CD4-positive, alpha-beta T cell treated with Interleukin-10 for 1 hour (primary cell): ENCODE results near the gene EPB41.

Experiments
- DNase-seq: peaks from one replicate; pipeline ENCODE4 v3.0.0-alpha.2; 2020

EPB41 gene

DNA sequence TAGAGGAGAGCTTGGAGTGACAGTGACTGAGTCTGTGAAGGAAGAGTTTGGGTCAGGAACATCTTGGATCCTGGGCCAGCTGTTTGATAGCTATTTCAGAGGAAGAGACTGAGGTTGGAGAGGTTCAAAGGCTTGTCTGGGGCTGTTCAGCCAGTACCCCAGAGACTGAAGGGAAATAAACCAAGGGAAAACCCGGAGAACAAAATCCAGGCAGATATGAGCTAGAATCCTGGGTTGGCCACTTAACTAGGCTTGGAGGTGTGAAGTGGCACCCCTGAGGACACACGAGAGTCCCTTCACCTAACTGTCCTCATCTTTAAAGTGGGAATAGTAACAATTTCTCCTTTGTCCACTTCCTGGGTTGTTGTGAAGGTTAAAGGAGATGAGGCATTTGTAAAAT, 23.1 kb upstream of the EPB41 start:
- DNase-seq = no peak

DNA sequence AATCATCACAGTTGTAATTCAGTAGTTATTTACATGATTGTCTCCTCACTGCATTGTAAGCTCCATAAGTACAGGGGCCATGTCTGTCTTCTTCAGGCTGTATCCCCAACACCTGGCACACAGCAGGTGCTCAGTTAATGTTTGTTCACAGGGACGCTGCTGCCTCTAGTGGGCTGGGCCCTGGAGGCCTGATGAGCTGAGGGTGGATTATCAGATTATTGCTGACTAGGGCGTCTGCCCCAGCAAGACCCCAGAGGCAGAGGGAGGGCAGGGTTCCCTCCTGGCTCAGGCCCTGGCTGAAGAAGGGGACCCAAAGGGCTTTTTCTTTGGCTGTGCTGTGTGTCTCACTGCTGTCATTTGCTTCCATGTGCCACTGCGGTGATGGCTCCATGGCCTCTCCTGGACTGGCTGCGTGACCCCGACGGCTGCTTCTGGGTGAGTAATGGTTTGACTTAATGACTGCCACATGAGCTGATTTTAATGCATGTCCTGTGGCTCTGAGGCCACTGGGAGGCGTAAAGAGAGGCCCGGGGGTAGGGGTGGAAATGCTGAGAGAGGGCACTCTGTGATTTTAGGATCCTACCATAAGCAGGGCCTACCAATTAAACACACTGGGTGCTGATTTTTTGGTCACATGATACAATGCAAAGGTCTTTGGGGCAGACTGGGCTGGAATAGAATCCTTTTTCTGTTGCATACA, 20.8 kb upstream of the EPB41 start:
- DNase-seq = peak; percentile 39

DNA sequence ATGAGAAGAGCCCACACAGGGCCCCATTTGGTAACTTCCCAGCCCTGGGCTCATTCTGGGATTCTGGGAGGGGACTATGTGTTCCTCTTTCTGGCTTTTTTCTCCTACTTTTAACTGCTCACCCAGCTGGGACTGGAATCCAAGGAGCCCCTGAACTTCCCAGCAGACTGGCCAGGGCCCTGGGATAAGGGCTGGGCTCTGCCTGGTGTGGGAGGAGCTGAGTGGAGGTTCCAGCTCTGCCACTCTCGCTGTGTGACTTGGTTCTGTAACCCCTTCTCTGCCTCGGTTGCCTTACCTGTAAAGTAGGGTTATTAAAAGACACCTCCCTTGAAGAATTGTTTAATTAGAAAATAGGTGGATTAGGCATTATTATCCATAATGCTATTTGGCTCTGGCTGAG, 19.6 kb upstream of the EPB41 start:
- DNase-seq = no peak

DNA sequence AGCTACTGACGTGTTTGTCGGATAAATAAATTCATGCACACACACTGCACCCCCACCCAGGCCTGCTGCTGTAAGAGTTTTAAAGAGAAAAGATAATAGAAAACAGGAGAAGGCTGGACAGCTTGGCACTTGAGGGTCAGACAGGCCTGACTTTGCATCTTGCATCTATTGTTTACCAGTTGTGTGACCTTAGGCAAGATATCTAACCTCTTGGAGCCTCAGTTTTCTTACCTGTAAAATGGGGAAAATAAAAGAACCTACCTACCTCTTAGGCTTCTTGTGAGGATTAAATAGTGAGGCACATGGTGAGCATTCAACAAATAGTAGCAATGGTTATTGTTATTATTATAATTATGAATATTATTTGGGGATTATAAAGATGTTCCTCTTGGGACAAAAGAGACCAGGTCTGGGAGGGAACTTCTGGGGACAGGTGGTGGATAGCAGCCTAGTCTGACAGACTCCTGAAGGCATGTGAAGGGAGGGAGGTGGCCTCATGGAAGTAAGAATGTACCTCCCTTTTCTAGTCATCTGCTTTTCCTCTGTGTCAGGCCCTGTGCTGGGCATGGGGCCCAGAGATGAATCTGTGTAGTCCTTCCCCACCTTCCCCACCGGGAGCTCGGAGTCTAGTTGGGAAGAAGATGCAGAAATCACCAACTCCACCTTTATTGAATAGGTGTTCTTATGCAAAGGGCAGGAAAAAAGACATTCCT, 18.3 kb upstream of the EPB41 start:
- no peak for DNase-seq

DNA sequence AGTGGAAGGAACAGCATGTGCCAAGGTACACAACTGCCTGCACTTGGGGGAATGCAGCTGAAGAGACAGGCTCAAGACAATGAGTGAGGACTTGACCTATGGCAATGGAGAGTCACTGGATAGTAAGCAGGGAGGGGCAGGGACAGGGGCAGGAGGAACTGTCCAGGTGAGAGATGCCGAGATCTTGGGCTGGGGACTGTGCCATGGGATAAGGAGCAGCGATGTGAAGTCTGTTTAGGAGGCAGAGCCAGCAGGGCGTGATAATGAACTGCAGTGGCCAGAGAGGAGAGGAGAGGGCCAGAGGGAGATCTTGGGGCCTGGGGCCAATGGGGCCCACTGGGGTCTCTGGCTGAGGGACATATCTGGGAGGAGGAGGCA, 17.8 kb upstream of the EPB41 start:
- no peak for DNase-seq

DNA sequence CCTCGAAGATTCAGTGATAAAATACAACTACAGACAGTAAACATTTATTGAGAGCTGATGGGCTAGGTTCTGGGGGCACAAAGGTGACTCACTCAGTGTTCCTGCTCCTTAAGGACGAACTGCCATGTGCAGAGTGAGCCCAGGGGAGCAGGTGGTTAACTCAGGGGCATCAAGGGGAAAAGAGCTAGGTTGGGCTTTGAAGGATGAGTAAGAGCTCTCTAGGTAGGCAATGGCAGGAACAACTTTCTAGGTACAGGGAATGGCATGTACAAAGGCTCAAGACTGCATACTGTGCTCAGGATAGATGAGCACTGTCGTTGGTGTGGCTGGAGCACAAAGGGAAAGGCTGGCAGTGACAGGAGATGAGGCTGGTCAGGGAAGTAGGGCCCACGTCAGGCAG, 16.6 kb upstream of the EPB41 start:
- no peak for DNase-seq

DNA sequence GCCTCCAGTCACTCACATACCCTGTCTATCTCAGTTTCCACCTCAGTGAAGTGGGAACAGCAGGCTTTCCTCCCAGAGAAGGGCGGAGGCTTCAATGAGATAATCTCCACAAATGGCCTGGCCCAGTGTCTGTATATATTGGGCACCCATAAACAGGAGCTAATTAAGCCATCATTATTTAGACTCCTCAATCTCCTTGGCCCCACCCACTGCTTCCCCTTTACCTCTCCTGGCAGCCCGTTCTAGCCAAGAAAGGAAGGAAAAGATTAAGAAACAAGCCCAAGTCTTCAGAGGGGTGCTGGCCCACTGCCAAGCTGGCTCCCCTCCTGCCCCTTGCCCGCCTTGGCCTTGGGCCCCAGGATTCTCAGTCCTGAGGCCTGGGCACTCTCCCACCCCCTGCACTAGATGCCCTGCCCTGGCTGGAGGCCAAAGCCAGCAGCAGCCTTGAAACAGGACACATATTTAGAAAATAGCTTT, 15.9 kb upstream of the EPB41 start:
- DNase-seq = no peak

DNA sequence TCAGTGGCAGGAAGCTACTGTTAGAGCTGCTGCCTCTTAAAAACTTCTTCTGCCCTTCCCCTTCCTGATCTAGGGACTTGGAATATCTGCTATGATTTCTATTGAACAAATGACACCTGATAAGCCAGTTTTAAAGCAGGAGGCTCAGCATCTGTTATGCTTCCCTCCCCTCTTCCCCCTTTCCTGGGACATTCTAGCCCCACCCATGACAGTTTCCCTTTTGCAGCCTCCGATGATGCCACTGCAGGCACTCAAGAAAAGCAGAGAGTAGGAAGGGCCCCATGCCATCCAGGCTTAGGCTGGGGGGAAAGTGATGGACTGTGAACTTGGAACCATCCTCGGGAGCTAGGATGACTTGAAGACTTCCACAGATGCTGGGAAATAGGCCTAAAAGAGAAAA, 15.1 kb upstream of the EPB41 start:
- DNase-seq = no peak

DNA sequence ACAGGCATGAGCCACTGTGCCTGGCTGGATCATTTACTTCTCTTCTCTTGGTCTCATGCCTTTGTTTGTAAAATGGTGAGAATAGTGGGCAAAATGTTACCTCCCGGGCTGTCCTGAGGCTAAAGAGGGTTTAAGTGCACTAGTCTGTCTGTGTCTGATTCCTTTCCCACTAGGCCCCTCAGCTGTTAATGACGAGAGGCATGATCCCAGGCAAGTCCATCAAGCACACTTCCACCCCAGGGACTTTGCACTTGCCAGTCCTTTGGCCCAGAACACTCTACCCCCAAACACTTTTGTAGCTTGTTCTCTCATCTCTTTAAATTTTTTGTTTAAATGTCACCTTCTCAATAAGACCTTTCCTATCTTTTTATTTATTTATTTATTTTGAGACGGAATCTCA, 13.8 kb upstream of the EPB41 start:
- no peak for DNase-seq

DNA sequence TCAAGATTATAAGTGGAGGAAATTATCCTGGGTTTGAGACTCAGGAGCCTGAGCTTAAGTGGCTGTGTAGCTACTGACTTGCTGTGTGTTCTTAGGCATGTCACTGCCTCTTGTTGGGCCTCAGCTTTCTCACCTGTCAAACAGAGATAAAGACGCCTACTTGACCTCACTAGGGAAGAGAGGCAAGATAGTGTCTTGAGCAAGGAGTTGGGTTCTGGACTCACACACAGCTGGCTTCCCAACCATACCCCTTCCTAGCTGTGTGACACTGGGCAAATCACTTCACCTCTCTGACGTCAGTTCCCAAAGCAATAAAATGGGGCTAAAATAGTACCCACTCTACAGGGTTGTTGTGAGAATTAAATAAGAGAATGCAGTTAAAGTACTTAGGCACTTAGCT, 11.6 kb upstream of the EPB41 start:
- DNase-seq = no peak

DNA sequence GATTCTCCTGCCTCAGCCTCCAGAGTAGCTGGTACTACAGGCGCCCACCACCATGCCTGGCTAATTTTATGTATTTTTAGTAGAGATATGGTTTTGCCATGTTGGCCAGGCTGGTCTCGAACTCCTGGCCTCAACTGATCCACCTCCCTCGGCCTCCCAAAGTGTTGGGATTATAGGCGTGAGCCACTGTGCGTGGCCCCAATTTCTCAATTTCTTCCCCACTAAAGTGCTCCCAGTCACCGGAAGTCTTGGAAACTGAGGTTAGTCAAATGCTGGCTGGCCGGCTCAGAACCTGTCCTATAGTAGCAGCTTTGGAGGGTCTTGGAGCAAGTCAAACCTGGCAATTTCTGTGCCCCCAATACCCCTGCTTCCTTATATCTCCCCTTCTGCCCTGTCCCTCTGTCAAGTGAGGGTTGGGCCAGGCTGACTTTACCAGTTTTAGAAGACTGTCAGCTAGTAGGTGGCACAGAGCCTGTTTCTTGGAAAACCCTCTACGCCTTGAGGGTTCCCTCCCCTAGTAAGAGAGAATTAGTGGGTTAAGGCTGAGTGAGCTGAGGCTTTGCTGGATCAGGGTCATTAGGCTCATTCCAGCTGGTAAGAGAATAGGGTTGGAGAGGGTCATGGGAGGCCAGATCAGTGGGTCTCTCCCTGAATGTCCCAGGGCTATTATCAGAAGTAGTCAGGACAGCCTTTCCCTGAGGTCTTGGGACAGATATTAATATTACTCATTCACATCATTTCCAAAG, 8.3 kb upstream of the EPB41 start:
- DNase-seq = no peak

DNA sequence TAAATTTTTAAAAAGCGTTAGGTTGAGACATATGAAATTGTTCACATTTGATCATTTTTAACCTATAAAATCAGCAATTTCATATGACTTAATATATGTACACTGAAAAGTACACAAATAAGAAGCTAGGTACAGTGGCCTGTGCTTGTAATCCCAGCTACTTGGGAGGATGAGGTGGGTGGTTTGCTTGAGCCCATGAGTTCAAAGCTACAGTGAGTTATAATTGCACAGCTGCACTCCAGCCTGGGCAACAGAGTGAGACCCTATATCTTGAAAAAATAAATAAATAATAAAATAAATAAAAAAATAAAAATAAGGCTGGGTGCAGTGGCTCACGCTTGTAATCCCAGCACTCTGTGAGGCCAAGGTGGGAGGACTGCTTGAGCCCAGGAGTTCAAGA, 5.2 kb upstream of the EPB41 start:
- no peak for DNase-seq

DNA sequence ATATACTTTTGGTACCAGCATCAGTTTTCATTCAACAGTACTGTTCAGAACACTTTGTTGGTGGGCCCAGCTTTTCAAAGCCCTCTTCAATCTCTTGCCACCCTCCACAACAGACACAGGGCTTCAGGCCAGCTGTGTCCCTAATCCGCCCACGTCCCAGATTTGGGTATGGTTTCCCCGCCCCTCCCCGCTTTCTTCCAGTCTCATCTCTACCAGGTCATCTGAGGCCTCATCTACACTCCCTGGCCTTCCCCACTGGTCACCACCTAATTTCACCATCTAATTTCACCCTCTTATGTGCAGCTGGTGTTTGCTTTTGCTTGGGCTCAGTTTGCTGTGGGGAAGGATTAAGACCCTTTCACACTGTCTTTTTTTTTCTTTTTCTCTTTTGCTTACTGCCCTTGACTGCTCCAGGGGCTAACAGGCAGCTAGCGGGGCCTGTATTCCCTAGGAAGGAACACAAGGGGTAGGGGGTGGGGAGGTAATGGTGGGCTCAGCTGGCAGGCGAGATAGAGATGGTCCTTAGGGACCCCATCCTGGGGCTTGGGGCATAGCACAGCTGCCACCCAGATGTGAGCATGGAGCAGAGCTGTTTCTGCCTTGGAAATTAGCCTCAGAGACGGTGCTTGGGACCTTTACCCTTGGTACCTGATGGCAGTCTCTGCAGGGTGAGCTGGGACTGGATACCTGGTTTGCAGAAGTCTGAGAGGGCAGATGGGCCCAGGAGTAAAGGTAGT, 3.8 kb upstream of the EPB41 start:
- DNase-seq = no peak

DNA sequence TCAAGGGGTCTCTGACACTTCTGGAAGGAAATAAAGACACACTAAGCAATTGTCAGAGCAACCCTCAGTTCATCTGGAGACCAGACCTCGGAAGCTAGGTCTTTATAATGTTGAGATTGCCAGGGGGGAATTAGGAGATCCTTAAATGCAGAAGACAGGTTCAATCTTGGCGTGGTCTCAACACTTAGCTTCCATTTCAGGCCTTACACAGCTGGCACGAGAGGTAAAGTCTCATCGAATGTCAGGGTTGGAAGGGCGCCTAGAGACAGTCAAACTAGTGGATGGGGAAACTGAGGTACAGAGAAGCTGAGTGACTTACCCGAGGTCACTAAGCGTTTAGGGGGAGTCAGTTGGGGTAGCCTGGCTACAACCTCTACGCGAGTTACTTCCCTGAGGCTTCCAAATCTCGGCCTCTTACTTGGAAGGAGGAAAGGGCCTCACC, 562 bp upstream of the EPB41 start:
- no peak for DNase-seq

DNA sequence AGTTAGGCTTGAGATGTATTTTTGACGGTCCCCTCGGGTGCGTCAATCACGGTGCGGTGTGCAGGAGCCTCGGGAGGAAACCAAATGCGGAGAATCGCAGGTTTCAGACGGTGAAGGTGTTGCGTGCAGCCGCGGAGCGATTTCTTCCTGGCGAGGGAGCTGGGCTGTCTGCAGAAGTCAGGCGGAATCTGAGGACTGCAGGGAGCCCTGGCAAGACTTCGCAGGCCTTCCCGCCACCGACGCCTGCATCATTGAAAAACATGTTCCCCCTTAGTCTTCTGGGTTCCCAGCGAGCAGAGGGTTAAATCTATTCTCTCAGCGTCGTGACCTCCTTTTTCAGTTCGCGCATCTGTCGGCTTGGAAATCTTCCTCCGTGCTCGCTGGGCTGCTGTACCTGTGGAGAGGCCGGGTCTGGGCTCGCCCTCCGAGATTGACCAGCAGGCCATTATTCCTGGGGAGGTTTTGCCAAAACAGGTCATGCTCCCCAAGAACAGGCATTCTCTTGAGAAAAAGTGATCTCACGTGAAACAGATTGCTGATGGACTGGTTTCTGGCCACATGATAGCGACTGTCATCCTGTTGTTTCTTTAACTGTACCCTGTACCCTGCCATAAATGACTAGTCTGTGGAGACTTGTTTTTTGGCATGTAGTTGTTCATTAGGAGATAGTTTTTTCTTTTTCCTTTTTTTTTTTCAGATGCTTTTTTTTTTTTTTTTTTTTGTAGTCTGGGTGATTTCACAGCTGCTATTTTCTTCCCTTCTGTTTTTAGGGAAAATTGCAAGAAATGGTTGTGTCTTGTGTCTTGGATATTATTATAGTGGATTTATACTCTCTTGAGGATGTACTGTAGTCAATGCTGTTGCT, 894 bp downstream of the EPB41 start:
- DNase-seq = peak; percentile 43

DNA sequence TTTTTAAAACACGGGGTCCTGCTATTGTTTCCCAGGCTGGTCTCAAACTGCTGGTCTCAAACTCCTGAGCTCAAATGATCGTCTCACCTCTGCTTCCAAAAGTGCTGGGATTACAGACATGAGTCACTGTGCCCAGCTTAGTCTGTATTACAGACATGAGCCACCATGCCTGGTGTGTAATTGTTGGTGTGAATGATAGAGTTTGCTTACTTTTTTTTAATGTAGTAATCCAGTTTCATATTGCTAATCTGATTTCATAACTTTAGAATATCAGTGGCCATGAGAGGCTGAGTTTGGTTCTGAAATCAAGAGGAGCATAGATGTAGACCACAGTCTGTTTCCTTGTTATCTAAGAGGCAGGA, 3.4 kb downstream of the EPB41 start:
- no peak for DNase-seq

DNA sequence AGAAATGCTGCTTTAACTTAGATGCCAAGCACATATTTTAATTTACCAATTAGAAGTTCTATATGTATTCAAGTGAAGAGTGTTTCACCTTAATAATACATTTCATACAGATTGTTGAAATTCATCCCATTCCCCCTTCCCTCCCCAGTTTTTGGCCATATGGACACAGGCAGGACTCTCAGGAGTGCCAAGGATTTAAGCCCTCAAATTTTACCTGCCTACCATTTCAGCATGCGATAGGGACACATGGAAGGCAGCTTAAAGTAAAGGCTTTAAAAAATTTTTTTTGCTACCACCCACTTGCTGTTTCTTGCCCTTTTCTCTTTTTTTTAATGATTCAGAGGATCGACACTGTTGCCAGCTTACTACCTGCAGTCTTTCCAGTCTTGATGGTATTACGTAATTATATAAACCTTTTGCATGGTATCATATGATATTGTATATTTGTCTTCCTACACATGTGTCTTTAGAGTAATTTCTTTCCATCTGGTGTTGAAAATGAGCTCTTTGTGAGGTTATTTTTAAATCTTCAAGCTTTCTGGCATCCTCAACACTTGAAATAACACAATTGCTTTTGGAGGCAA, 7.0 kb downstream of the EPB41 start:
- no peak for DNase-seq

DNA sequence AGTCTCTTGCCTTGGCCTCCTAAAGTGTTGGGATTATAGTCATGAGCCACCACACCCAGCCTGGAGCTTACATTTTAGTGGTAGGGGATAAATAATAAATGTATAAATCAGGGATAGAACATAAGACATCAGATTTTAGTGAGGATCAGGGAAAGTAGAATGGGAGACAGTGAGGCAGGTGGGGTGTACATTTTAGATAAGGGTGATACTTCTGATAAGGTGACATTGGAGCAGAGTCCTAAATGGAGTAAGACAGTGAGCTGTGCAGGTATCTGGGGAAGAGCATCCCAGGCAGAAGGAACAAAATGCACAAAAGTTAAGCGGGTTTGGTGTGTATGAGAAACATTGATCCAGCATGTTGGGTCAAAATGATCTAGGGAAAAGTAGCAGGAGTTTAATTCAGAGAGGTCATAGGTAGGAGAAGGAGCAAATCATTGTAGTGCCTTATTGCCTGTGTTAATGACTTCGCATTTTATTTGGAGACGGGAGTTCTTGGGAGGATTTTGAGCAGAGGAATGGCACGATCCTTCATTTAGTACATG, 11.1 kb downstream of the EPB41 start:
- no peak for DNase-seq

DNA sequence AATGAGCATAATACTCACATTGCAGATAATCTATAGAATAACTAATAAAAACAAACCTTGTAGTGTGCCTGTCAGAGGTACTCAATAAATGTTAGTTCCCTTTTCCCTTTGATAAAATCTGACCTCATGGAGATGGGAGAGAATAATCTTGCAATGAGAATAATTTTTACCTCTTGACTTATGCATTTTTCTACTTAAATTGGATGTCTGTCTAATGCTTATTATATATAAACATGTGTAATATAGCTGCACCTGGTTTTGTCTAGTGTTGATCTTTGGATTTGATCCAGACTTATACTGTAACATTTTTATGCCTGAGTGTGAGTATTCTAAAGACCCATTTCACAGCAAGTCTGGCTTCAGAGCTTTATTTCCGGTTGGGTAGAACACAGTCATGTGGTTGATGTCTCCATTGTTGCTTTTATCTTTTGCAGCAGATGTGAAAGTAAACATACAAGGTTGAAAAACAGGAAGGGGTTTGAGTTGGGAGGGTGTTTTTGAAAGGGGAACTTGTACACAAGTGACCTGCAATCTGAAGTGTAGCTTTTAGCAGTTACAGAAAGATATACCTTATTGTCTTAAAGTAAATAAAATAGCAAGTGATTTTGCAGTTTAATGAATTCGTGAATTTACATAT, 12.4 kb downstream of the EPB41 start:
- peak; percentile 83 for DNase-seq

DNA sequence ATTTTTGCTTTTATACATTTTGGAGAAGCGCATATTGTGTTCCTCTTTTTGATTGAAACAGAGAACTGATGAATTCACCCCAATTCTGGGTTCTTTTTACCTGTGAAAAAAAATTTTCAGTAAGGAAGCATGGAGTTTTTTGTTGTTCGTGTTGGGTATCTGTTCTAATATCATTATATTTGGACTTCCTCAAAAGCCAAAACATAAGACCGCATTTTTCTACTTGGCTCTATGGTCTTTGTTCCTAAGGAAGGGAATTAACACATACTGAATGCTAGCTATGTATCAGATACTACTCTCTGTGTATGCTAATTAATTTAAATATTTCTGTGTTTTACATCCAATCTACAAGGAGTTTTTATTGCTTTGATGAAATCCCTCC, 12.9 kb downstream of the EPB41 start:
- DNase-seq = no peak

DNA sequence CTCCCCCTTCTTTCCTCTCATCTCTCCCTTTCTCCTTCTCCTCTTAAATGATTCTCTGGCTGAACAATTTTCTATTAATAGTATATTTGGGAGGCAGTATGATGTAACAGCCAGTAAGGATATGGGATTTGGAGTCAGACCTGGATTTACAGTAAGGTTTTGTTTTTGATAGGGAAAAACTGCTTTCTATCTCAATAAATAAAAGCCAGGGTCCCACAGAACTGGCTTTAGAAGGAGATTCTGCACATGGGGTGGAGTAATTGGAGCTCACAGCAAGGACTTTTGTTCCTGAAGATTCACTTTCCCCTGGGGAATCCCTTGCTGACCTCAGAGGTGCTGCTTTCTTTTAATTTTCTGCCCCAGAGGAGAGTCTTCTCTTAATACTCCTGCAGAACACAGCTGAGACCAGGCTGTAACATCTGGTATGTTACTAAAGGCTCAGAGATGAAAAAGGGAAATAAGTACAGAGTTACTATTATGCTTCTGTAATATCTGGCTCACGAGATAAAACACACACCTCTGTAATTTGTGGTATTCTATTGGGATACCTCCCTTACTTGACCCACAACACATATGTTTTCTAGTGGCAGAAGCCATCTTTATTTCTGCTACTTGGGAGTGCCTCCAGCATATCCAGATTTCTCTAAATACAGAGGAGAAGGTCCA, 13.4 kb downstream of the EPB41 start:
- no peak for DNase-seq
